Activated naive CD8-positive, alpha-beta T cell treated with anti-CD3 and anti-CD28 coated beads, Interleukin-2, amount 50 U/mL, for 24 hours (primary cell): ENCODE data around the gene SMNDC1.
"Not testable (repeated sequence)": the region's sequence is repeated elsewhere in the genome, so short reads cannot be mapped to it uniquely, and the experiment has no call there.

ENCODE experiments used
- ATAC-seq: fragments of 150-1000 bp; cut with Tn5 transposase; one replicate; pipeline ENCODE4 v1.10.0; 2021
- DNase-seq: peaks from one replicate; pipeline ENCODE4 v3.0.0; 2021
- H3K27ac Mint-ChIP-seq: one replicate; pipeline ENCODE4 v1.8.0; 2021; ENCODE audit warnings: mild to moderate bottlenecking, mixed read lengths
- H3K27me3 Mint-ChIP-seq: one replicate; pipeline ENCODE4 v1.8.0; 2021; ENCODE audit warnings: mixed read lengths
- H3K36me3 Mint-ChIP-seq: one replicate; pipeline ENCODE4 v1.8.0; 2021; ENCODE audit warnings: low read depth, mixed read lengths
- H3K4me1 Mint-ChIP-seq: one replicate; pipeline ENCODE4 v1.8.0; 2021; ENCODE audit warnings: mixed read lengths
- H3K4me3 Mint-ChIP-seq: one replicate; pipeline ENCODE4 v1.8.0; 2021; ENCODE audit warnings: mild to moderate bottlenecking, moderate library complexity, mixed read lengths
- H3K9me3 Mint-ChIP-seq: one replicate; pipeline ENCODE4 v1.8.0; 2021; ENCODE audit warnings: mixed read lengths

The SMNDC1 gene

DNA sequence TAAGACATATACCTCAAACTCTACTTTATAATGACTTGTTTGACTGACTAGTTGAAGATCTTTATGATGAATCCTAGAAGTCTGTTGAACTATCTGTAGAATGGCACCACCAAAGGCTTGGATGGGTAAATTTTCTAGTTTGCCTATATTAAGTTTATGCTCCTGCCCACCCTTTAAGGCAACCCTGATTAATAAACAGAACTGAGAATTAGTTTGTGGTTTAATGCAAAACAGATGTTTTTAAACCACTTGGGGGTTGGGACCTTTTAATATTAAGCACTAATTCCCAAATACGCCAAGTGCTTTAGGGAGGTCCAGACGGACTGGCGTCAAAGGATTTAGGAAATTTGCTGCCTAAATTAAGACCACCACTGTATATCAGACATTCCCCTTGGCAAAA lies 20.5 kb downstream of the SMNDC1 start:
- Mint-ChIP-seq H3K4me3 (no peak overlapping the region), H3K4me1 (peaks cover 2% of the 10 kb centered on the region), H3K27me3 (no peaks in the 10 kb centered on the region), H3K9me3 (no peaks in the 10 kb centered on the region), H3K27ac (no peak overlapping the region), H3K36me3 (peaks cover 16% of the 10 kb centered on the region)
- ATAC-seq (no peak), DNase-seq (no peak)

DNA sequence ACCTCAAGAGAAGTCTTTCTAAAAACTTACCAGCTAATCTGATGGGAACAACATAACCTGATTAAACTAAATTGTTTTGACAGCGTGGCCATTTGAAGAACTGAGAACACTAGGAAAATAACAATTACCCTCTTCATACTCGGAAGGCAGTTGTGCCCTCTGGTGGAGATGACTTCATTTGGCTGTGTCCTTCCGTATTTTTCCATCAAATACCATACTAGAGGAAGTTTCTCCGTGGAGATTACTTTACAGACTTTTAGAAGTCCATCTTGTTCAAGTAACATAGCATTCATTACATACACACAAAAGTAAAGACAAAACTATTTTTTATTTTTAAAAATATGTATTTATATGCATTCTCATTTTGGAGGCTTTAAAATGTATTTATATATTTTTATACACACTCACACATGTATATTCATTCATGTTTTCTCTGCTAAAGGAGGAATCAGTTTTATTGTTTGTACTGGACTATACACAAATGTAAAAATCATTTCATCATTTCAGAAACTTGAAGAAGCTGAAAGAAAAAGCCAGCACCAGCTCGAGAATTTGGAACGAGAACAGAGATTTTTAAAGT lies 25.2 kb downstream of the SMNDC1 start:
- Mint-ChIP-seq H3K27me3 (peaks cover 3% of the 10 kb centered on the region), H3K4me3 (no peak overlapping the region), H3K36me3 (peaks cover 3% of the 10 kb centered on the region), H3K27ac (no peak overlapping the region), H3K9me3 (no peaks in the 10 kb centered on the region), H3K4me1 (peaks cover 18% of the 10 kb centered on the region)
- peak; percentile 41 for DNase-seq
- ATAC-seq = no peak

DNA sequence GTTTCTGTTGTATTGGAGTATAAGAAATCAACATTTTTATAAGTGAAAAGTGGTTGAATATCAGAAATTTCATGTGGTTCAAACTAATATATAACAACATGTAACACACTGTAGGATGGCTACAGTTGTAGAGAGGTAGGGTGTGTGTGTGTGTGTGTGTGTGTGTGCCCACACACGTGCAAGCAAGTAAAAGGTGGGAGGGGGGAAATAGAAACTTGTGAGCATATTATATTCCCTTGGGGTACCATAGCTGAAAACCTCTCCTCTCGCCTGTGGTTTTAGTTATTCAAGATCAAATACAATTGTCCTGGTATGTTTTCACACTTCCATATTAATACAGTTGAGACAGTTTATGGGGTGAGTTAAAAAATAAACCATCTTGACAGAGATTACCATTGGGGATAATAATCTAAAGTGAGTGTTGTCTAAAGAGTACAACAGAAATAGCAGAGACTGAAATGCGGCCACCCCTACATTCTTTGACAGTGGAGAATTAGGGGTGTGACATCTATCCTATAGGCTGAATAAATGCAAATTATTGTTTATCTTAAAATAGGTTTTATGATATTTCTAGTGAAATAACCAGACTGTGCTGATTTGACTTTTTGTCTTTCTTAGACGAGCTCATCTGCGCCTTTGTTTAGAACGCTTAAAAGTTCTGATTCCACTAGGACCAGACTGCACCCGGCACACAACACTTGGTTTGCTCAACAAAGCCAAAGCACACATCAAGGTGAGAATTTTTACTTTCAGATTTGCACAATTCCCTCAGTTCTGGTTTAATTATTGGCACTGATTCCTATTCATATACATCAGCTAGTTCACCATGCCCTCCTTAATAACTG lies 25.9 kb downstream of the SMNDC1 start:
- no peaks in the 10 kb centered on the region for H3K9me3 Mint-ChIP-seq
- H3K4me1 Mint-ChIP-seq = peaks cover 25% of the 10 kb centered on the region
- peaks cover 3% of the 10 kb centered on the region for H3K36me3 Mint-ChIP-seq
- H3K4me3 Mint-ChIP-seq = no peak overlapping the region
- DNase-seq (no peak), ATAC-seq (no peak)
- peaks cover 3% of the 10 kb centered on the region for H3K27me3 Mint-ChIP-seq
- H3K27ac Mint-ChIP-seq = no peak overlapping the region

DNA sequence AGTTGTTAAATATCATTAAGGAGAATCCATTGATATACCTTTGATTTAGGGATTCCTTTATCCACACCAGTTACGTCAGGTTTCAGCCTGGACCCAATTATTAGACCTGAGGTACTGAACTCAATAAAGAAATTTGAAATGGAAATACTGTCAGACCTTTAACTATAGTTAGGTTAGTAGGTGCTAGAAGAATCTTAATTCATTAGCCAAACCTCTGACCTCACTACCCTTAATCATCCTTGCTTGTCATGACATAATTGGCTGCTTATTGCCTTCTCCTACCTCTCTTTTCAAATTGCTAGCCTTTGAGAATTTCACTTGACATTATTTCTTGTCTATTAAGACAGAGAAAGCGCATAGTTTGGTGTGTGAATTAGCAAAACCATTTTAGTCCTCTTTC lies 27.1 kb downstream of the SMNDC1 start:
- no peak for ATAC-seq
- H3K27ac Mint-ChIP-seq = no peak overlapping the region
- H3K27me3 Mint-ChIP-seq = peaks cover 3% of the 10 kb centered on the region
- no peaks in the 10 kb centered on the region for H3K9me3 Mint-ChIP-seq
- peaks cover 35% of the 10 kb centered on the region for H3K4me1 Mint-ChIP-seq
- DNase-seq = no peak
- peaks cover 3% of the 10 kb centered on the region for H3K36me3 Mint-ChIP-seq
- no peak overlapping the region for H3K4me3 Mint-ChIP-seq

DNA sequence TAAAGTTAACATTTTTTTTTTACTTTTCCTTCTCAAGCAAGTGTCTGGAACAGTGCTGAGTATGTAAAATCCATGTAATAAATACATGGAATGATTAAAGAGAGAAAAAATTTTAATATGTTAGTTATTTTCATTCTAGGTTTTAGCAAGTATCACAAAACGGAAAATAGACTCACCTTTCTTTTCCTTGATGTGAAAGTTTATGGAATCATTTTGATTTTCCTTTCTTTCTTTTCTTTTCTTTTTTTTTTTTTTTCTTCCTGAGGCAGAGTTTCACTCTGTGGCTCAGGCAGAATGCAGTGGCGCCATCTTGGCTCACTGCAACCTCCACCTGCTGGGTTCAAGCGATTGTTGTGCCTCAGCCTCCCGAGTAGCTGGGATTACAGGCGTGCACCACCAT lies 28.1 kb downstream of the SMNDC1 start:
- H3K36me3 Mint-ChIP-seq = peaks cover 3% of the 10 kb centered on the region
- H3K4me1 Mint-ChIP-seq = peaks cover 35% of the 10 kb centered on the region
- no peak for ATAC-seq
- H3K27ac Mint-ChIP-seq = no peak overlapping the region
- no peaks in the 10 kb centered on the region for H3K9me3 Mint-ChIP-seq
- peaks cover 3% of the 10 kb centered on the region for H3K27me3 Mint-ChIP-seq
- H3K4me3 Mint-ChIP-seq = no peak overlapping the region
- DNase-seq = no peak

DNA sequence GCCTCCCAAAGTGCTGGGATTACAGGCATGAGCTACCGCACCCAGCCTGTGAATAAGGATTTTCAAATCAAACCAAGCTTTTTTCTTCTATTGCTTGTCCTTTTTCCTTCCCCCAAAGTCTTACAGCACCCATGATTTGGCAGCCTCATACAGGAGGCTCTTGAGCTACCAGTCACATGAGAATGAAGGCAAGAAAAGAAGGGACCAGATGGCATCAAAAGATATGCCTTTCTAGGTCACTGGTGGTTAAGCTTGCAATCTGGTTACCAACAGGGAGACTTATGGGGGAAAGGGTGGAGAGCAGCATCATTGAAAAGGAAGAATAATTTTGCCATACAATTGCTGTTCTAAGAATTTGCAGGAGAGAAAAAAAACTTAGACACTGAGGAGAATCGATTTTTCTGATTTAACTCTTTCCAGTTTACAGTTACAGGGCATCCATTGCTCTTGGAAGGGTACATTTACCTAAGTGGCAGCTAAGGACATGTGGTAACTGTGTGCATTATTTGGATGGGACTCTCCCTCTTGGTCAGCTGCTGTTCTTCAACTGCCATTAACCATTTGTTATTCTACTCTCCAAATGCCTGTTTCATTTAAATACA lies 29.5 kb downstream of the SMNDC1 start:
- H3K4me3 Mint-ChIP-seq = no peak overlapping the region
- DNase-seq (no peak), ATAC-seq (no peak)
- peak overlapping the region; percentile 7 for H3K27ac Mint-ChIP-seq
- peaks cover 35% of the 10 kb centered on the region for H3K4me1 Mint-ChIP-seq
- peaks cover 3% of the 10 kb centered on the region for H3K27me3 Mint-ChIP-seq
- peaks cover 3% of the 10 kb centered on the region for H3K36me3 Mint-ChIP-seq
- H3K9me3 Mint-ChIP-seq = no peaks in the 10 kb centered on the region

DNA sequence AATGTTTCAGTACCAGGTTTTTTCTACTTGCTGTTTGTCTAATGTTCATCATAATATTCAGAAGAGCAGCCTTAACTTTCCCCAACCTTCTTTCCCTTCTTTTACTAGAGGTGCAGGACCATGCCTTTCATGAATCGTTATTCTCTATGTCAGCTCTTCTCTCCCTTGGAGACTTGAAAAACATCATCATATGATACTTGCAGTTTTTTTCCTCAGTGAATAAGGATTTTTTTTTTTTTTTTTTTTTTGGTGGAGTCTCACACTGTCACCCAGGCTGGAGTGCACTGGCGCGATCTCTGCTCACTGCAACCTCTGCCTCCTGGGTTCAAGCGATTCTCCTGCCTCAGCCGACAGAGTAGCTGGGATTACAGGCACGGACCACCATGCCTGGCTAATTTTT lies 30.1 kb downstream of the SMNDC1 start:
- Mint-ChIP-seq H3K27ac (no peak overlapping the region), H3K4me3 (no peak overlapping the region), H3K36me3 (peaks cover under 1% of the 10 kb centered on the region), H3K9me3 (no peaks in the 10 kb centered on the region), H3K4me1 (peaks cover 39% of the 10 kb centered on the region), H3K27me3 (peaks cover 3% of the 10 kb centered on the region)
- ATAC-seq = no peak
- no peak for DNase-seq

DNA sequence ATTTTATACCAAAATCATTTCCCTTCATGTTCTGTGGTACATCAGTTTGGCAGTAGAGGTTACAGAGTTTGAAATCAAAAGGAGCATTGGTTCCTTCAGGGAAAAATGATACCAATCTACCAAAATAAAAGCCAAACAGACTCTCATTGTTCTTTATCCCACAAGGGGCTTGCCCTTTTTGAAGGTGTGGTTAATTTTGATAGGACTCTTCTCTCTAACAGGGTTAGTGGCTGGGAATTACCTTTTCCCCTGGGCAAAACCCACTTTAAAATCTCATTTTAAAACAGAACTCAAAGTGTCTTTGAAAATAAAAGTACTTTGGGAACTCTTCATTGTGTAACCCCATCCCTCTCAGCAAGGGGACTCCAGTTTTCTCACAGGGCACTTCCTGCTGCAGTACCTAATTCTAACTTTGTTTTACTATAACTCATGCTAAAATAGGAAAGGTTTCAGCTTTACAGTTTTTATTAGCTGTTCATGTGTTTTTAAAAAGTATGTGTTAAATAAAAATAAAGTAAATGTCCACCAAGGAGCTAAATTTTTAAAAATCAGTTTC lies 30.6 kb downstream of the SMNDC1 start:
- Mint-ChIP-seq H3K36me3 (no peaks in the 10 kb centered on the region), H3K4me1 (peaks cover 41% of the 10 kb centered on the region), H3K27ac (peak overlapping the region; percentile 15), H3K9me3 (no peaks in the 10 kb centered on the region), H3K4me3 (no peak overlapping the region), H3K27me3 (peaks cover 3% of the 10 kb centered on the region)
- no peak for ATAC-seq
- no peak for DNase-seq

DNA sequence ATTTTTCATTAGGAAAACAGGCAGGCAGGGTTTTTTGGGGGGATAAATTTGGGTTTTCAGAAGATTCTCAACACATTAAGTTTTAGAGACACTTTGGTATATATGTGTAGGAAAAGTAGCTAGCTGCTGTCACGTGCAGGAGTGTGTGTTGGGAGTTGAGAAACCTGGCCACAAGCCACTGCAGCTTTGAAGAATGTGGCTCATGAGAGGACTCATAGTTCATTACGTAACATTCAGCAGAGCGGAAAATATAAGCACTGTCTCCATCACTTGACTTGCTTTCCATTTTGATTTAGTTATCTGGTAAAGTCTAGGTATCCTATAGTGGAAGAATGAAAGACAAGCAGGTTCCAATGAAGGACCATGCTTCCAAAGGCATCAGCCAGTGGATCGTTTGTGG lies 31.2 kb downstream of the SMNDC1 start:
- ATAC-seq = peak; percentile 92
- Mint-ChIP-seq H3K9me3 (no peaks in the 10 kb centered on the region), H3K4me3 (no peak overlapping the region)

DNA sequence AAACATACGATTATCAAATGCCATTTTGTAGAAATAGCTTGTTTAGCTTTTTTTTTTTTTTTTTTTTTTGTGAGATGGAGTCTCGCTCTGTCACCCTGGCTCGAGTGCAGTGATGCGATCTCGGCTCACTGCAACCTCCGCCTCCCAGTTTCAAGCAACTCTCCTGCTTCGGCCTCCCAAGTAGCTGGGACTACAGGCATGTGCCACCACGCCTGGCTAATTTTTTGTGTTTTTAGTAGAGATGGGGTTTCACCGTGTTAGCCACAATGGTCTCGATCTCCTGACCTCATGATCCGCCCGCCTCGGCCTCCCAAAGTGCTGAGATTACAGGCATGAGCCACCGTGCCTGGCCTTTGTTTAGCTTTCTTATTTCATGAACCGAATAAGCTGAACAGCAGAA lies 31.7 kb downstream of the SMNDC1 start:
- not testable (repeated sequence) for ATAC-seq, DNase-seq, H3K9me3 Mint-ChIP-seq, H3K27me3 Mint-ChIP-seq, H3K36me3 Mint-ChIP-seq, H3K4me3 Mint-ChIP-seq, H3K27ac Mint-ChIP-seq
- peaks cover 47% of the 10 kb centered on the region for H3K4me1 Mint-ChIP-seq

More for the DNA sequence above, 31.2 kb downstream of the SMNDC1 start:
- Mint-ChIP-seq H3K27ac (peak overlapping the region; percentile 15), H3K4me1 (peaks cover 44% of the 10 kb centered on the region), H3K27me3 (peaks cover 3% of the 10 kb centered on the region), H3K36me3 (no peaks in the 10 kb centered on the region)
- peak; percentile 46 for DNase-seq

DNA sequence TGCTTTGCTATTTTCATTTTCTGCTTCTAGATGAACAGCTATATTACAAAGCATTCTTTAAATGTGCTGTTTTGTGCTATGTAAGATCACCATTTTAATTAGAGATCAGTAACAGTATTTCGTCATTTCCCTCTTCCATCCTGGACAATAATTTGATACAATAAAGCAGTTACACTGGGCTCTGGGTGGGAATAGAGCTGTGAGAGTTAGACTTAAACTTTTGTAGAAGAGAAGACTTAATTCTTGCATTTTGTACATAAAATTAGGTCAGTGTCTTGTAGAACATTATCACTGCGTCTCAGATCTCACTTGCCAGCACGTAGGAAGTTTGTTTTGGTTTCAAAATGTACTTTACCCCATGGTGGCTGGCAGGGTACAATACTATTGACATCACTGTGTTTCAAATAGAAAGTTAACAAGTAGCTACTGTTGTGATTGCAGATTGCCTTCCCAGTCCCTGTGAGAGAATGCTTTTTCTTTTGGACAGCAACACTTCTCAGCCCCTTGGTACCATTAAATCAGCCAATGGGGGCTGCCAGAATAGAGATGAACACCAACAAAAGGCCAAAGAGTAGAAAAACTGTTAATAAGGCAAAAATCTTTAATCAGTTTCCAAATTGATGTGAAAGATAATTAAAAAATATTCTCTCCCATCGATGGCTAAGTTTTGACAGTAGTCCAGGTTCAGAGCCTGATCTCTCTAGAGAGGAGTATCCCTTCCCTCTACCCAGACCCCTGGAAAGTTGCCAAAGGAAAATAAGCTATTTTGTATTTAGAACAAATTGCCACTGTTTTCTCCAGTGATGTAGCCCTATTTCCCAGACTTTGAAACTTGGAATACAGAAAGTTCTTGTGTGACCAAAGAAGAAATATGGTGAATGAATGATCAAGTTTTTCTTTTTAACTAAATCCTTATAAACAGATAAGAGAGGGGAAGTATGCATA lies 35.1 kb downstream of the SMNDC1 start:
- ATAC-seq (peak; percentile 64), DNase-seq (no peak)
- peaks cover 40% of the 10 kb centered on the region for H3K4me1 Mint-ChIP-seq
- no peaks in the 10 kb centered on the region for H3K27me3 Mint-ChIP-seq
- H3K36me3 Mint-ChIP-seq = no peaks in the 10 kb centered on the region
- no peaks in the 10 kb centered on the region for H3K9me3 Mint-ChIP-seq
- peak overlapping the region; percentile 52 for H3K4me3 Mint-ChIP-seq
- no peak overlapping the region for H3K27ac Mint-ChIP-seq

DNA sequence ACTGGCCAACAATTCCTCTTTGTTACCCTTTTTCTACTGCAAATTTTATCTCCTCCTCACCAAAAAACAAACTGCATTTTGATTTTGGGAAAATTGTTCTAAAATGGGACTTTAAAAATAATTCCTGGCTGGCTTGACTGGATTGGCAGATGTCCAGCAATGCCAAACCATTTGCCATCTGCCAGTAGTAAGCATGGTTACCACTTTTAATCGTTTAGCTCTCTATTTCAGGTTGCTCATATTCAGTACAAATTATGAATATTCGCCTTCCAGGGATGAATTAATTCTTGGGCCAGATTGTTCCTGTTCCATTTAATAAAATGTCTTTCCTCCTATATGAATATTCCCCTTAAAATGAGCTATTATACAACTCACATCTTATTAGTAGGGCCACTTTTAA lies 35.7 kb downstream of the SMNDC1 start:
- Mint-ChIP-seq H3K27me3 (no peaks in the 10 kb centered on the region), H3K9me3 (no peaks in the 10 kb centered on the region), H3K4me1 (peaks cover 33% of the 10 kb centered on the region), H3K4me3 (peak overlapping the region; percentile 52), H3K27ac (no peak overlapping the region), H3K36me3 (no peaks in the 10 kb centered on the region)
- no peak for ATAC-seq
- DNase-seq = no peak

DNA sequence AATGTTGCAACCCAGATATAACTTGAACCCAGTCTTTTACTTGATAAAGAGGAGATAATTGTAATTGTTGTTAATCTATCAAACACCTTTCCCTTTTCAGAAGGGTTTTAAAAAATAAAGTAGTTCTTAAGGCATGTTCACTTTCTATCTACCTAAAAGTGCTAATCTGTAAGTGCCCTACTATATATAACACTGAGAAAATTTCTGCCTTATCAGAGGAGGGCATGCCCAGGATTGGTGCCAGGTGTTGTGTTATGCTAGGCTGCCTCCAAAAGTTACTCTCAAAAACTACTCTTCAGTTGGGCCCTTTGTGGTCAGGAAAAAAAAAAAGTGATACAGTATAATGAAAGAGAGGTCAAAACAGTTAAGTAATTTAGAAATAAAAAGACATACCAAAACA lies 36.3 kb downstream of the SMNDC1 start:
- H3K9me3 Mint-ChIP-seq = no peaks in the 10 kb centered on the region
- peaks cover 28% of the 10 kb centered on the region for H3K4me1 Mint-ChIP-seq
- DNase-seq (no peak), ATAC-seq (no peak)
- no peak overlapping the region for H3K27ac Mint-ChIP-seq
- H3K4me3 Mint-ChIP-seq = no peak overlapping the region
- H3K27me3 Mint-ChIP-seq = no peaks in the 10 kb centered on the region
- no peaks in the 10 kb centered on the region for H3K36me3 Mint-ChIP-seq

DNA sequence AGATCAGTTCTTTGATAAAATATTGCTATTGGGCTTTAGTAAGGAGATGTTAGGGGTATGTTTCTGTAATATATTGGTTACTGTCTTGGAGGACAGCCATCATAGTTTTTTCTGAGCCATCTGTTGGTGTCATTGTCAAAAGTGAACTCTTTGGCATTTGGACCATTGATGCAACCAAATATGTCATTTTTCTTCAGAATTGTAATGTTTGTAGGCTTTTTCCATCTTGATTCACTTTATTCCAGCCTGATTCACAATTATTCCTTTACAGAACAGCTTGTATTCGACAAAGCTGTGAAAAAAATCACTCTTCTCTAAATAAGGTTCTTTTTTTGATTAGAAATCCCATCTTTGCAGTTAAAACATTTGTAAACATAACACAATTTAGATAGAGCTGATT lies 37.4 kb downstream of the SMNDC1 start:
- no peaks in the 10 kb centered on the region for H3K36me3 Mint-ChIP-seq
- H3K27me3 Mint-ChIP-seq = no peaks in the 10 kb centered on the region
- H3K4me1 Mint-ChIP-seq = peaks cover 21% of the 10 kb centered on the region
- DNase-seq (no peak), ATAC-seq (no peak)
- H3K9me3 Mint-ChIP-seq = no peaks in the 10 kb centered on the region
- no peak overlapping the region for H3K4me3 Mint-ChIP-seq
- no peak overlapping the region for H3K27ac Mint-ChIP-seq
